Neural cell (in vitro differentiated cells): ENCODE measurements around the gene RAPGEF3. TPM values are rescaled to one million over a fixed set of nuclear protein-coding genes. Genes with fewer than 3 reads are reported as not detected.

Experiments used
- H2AFZ ChIP-seq: fragments of 200-600, 300-800 bp; sonication (generic), shearing (Covaris generic); 2 replicates; pipeline ENCODE4 v1.6.0; 2014; ENCODE audit warnings: low read depth, mild to moderate bottlenecking, antibody characterized with exemption, low read length, moderate library complexity
- H3F3A ChIP-seq: fragments of 200-600 bp; shearing (Covaris generic); 2 replicates; pipeline ENCODE4 v1.6.1; 2016; ENCODE audit warnings: mild to moderate bottlenecking, moderate library complexity, mixed read lengths, antibody characterized with exemption, low read length; ENCODE audit not compliant: insufficient read depth, poor library complexity, severe bottlenecking
- H3K27ac ChIP-seq: fragments of 200-600, 300-800 bp; sonication (generic), shearing (Covaris generic); 2 replicates; pipeline ENCODE4 v1.5.1; 2014; ENCODE audit warnings: mild to moderate bottlenecking, low read length, moderate library complexity
- H3K27me3 ChIP-seq: fragments of 300-800, 200-600 bp; sonication (generic), shearing (Covaris generic); 2 replicates; pipeline ENCODE4 v1.6.0; 2014; ENCODE audit warnings: mild to moderate bottlenecking, low read depth, low read length, moderate library complexity; ENCODE audit not compliant: insufficient read depth
- H3K36me3 ChIP-seq: fragments of 300-800, 200-600 bp; sonication (generic), shearing (Covaris generic); 2 replicates; pipeline ENCODE4 v1.5.1; 2014; ENCODE audit warnings: mild to moderate bottlenecking, antibody characterized with exemption, low read length, moderate library complexity; ENCODE audit not compliant: insufficient read depth
- H3K4me2 ChIP-seq: fragments of 300-800, 200-600 bp; sonication (generic), shearing (Covaris generic); 2 replicates; pipeline ENCODE4 v1.6.0; 2014; ENCODE audit warnings: mild to moderate bottlenecking, low read length
- H3K4me3 ChIP-seq: fragments of 300-800, 200-600 bp; sonication (generic), shearing (Covaris generic); 2 replicates; pipeline ENCODE4 v1.5.1; 2014; ENCODE audit warnings: mild to moderate bottlenecking, low read length, moderate library complexity
- H3K79me2 ChIP-seq: fragments of 200-600 bp; shearing (Covaris generic); replicated peaks from 2 replicates; pipeline ENCODE4 v1.6.0; 2014; ENCODE audit warnings: mild to moderate bottlenecking, low read length, moderate library complexity; ENCODE audit not compliant: insufficient read depth
- H3K9ac ChIP-seq: fragments of 300-800, 200-600 bp; sonication (generic), shearing (Covaris generic); 2 replicates; pipeline ENCODE4 v1.6.1; 2016; ENCODE audit warnings: mild to moderate bottlenecking, low read length, mixed read lengths
- H3K9me2 ChIP-seq: fragments of 200-600 bp; shearing (Covaris generic); 2 replicates; pipeline ENCODE4 v1.6.1; 2016; ENCODE audit warnings: mild to moderate bottlenecking, low read length, mixed read lengths; ENCODE audit not compliant: insufficient read depth
- H3K9me3 ChIP-seq: fragments of 200-600, 300-800 bp; sonication (generic), shearing (Covaris generic); 2 replicates; pipeline ENCODE4 v1.6.1; 2016; ENCODE audit warnings: mild to moderate bottlenecking, mixed run types, low read length, moderate library complexity, mixed read lengths
- H4K20me1 ChIP-seq: fragments of 200-600 bp; shearing (Covaris generic); 2 replicates; pipeline ENCODE4 v1.6.1; 2016; ENCODE audit warnings: mild to moderate bottlenecking, mixed run types; ENCODE audit not compliant: insufficient read depth
- CTCF ChIP-seq: fragments of 450-650 bp; IDR thresholded peaks from 2 replicates; pipeline ENCODE4 v1.5.1; 2014; ENCODE audit warnings: antibody characterized with exemption, mild to moderate bottlenecking, moderate library complexity; ENCODE audit not compliant: poor library complexity, severe bottlenecking
- EP300 ChIP-seq: fragments of 450-650 bp; conservative IDR thresholded peaks from 2 replicates; pipeline ENCODE4 v1.6.1; 2014; ENCODE audit warnings: antibody characterized with exemption, mild to moderate bottlenecking, moderate library complexity; ENCODE audit not compliant: poor library complexity, severe bottlenecking
- EZH2 ChIP-seq: fragments of 200-600, 300-800 bp; shearing (Covaris generic), sonication (generic); IDR thresholded peaks from 2 replicates; pipeline ENCODE4 v1.6.1; 2014; ENCODE audit warnings: antibody characterized with exemption, low read length, borderline replicate concordance, mild to moderate bottlenecking; ENCODE audit not compliant: insufficient read depth, poor library complexity, severe bottlenecking
- MXI1 ChIP-seq: fragments of 450-650 bp; conservative IDR thresholded peaks from 2 replicates; pipeline ENCODE4 v1.6.1; 2014; ENCODE audit warnings: antibody characterized with exemption, mild to moderate bottlenecking; ENCODE audit not compliant: poor library complexity, severe bottlenecking
- POLR2AphosphoS5 ChIP-seq: IDR thresholded peaks from 2 replicates; pipeline ENCODE4 v1.6.1; 2012
- RAD21 ChIP-seq: fragments of 450-650 bp; conservative IDR thresholded peaks from 2 replicates; pipeline ENCODE4 v1.6.1; 2014; ENCODE audit warnings: antibody characterized with exemption, mild to moderate bottlenecking, moderate library complexity
- REST ChIP-seq: IDR thresholded peaks from 2 replicates; pipeline ENCODE4 v1.6.1; 2012; ENCODE audit warnings: borderline replicate concordance
- SMC3 ChIP-seq: fragments of 450-650 bp; conservative IDR thresholded peaks from 2 replicates; pipeline ENCODE4 v1.6.1; 2014; ENCODE audit warnings: antibody characterized with exemption, mild to moderate bottlenecking, moderate library complexity; ENCODE audit not compliant: poor library complexity
- TAF1 ChIP-seq: IDR thresholded peaks from 2 replicates; pipeline ENCODE4 v1.6.1; 2012; ENCODE audit warnings: low read depth
- polyA plus RNA-seq: library from polyadenylated mRNA; depleted of rRNA; stranded (reverse); fragments of >200 nt; gene quantifications from 2 replicates; pipeline ENCODE4 v1.2.3, GENCODE V29; 2014

The RAPGEF3 gene
- polyA plus RNA-seq, 1 donor from 2014 or later, result 1.5 TPM

- TF ChIP-seq TAF1, result no peak
- TF ChIP-seq RAD21, result no peak
- no peak for TF ChIP-seq POLR2AphosphoS5
- TF ChIP-seq EZH2, result no peak
- H3K27ac ChIP-seq, result no peak overlapping the region
- H3K79me2 ChIP-seq, result no peaks in the 10 kb centered on the region
- H4K20me1 ChIP-seq, result no peaks in the 10 kb centered on the region
- no peak overlapping the region for H3K4me2 ChIP-seq
- no peaks in the 10 kb centered on the region for H3K9me3 ChIP-seq
- no peaks in the 10 kb centered on the region for H3K27me3 ChIP-seq
- H3K4me3 ChIP-seq, result no peak overlapping the region
- H3K9me2 ChIP-seq, result no peaks in the 10 kb centered on the region
- no peaks in the 10 kb centered on the region for H3K36me3 ChIP-seq
- H3K9ac ChIP-seq, result no peak overlapping the region
- no peak overlapping the region for H2AFZ ChIP-seq
- H3F3A ChIP-seq, result no peaks in the 10 kb centered on the region
Measured at GRCh38 chr12:47766502-47767215, 8.0 kb upstream of the RAPGEF3 start.

GRCh38 chr12:47763481-47764346, 5.0 kb upstream of the RAPGEF3 start:
- Histone ChIP-seq H3F3A (no peaks in the 10 kb centered on the region), H3K4me2 (no peak overlapping the region), H3K36me3 (no peaks in the 10 kb centered on the region), H4K20me1 (no peaks in the 10 kb centered on the region), H3K27ac (no peak overlapping the region), H3K4me3 (no peak overlapping the region), H3K9me2 (no peaks in the 10 kb centered on the region), H3K79me2 (no peaks in the 10 kb centered on the region), H3K27me3 (peaks cover 5% of the 10 kb centered on the region), H3K9ac (no peak overlapping the region), H2AFZ (no peak overlapping the region), H3K9me3 (no peaks in the 10 kb centered on the region)
- TF ChIP-seq MXI1, result no peak
- no peak for TF ChIP-seq REST
- no peak for TF ChIP-seq CTCF
- TF ChIP-seq EP300, result no peak
- no peak for TF ChIP-seq EZH2
- no peak for TF ChIP-seq SMC3
- TF ChIP-seq POLR2AphosphoS5, result no peak
- TF ChIP-seq TAF1, result no peak
- no peak for TF ChIP-seq RAD21
